Stimulated activated CD4-positive, alpha-beta T cell treated with anti-CD3 and anti-CD28 coated beads, Interleukin-4, amount 100 ng/mL, for 1 hour (primary cell): ENCODE data around the gene ATF5.

Source experiments
- DNase-seq: peaks from one replicate; pipeline ENCODE4 v3.0.0-alpha.2; 2020

ATF5 gene

DNA sequence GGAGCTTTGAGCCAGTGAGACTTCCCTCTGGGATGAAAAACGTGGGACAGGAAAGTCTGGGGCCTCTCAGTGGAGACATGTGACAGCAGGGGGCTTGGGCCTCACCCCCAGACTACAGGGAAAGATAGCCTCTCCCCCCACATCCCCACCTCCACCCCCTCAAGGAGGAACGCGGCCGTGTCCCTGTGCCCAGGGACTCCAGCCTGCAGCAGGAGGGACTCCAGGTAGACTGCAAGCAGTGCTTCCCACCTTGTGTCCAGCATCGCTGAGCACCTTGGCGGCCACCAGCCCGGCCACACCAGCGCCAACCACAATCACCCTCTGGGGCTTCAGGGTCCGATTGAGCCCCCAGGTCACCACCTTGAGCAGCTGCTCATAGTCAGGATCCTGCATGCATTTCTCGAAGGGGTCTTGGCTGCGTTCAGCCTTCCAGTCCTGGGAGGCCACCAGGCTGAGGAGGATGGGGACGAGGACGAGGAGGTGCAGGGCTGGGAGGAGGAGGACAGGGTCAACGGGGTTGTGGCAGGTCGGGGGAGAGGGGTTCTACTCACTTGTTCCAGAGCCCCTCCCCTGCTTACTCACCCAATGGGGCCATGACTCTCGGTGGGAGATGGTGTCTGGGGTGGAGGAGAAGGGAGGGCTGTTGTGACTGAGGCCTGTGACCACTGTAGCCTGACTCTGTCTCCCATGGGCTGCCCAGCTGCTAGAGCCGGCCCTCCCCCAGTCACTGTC, 33.3 kb upstream of the ATF5 start:
- DNase-seq: no peak

DNA sequence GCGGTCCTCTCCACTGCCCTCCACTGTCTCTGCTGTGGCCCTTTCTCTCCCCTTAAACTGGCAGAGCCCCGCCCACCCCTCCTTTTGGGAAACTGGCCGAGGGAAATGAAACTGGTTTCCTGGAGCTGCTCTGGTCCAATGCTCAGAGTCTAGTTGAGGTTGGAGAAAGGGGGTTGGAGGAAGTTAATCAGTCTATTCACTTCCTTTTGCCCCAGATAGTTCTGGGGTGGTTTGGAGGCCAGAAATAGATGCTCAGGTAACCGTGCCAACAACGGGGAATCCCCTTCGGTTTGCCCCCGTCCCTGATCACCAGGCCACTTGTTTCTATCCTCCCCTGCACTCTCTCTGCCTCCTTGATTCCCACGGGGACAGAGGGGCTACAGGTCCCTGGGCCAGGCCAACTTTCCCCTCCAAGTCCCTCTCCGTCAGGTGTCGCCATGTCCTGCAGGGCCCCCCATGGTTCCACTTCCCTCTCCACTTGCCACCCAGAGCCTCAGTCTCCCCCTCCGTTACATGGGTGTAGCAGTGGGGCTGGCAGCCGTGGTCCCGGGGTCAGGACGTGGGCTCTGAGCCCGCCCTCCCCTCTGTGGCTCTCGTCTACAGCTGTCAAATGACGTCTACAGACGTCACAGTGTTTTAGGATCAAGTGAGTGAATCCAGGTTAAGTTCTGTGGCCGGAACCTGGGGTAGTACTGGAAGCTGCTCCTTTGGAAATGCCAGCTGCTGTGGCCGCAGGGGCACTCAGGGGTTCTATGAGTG, 32.0 kb upstream of the ATF5 start, which contains the start of gene IL4I1:
Gene IL4I1, minus strand, starts transcription at position 25 of the 759 bp plus-strand sequence. CDS start 727 bp downstream, outside the sequence.
- DNase-seq: peak; percentile 59

DNA sequence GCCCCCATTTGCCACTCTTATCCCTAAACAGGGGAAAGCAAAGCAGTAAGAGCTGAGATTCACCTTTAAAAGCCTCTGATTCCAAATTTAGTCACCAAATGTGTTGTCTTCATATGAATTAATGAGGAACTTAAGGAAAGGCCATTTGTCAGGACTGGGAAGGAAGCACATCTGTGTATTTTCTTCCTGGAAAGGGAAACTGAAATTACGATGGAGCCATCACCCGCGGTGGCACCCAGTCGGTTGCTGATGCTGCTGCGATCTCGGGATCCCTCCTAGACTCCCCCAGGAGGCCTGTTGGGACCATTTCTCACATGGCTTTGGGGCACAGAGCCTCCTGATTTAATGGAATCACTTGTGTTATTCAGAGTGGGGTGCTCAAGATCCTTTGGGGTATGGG, 24.9 kb upstream of the ATF5 start:
- DNase-seq: no peak

DNA sequence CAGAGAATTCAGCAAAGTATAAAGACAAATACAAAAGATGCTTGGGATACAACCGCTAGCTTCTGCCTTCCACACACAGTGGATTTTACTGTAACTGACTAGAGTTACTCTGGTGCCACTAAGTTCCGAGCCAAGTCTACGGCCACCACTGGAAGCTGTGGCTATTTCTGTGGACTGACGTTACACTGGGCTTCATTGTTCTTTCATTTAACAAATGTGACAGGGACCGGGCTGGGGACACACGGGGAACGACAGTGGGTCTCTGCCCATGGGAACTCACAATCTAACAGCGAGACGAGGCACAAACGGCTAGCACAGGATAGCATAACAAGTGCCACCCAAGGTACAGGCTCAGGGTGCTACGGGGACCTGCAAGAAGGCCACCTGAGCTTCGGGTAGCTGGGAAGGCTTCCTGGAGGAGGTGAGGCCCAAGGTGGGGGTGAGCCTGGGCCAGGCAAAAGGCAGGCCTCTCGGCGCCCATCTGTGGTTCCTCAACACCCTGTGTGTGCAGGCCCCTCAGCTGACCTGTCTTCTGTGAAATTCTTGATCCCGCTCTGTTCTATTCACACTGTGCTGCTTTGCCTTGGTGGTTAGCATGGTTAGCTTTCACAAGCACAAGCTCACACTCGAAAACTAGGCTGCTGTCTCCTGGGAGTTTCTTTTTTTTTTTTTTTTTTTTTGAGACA, 22.0 kb upstream of the ATF5 start:
- DNase-seq: no peak

DNA sequence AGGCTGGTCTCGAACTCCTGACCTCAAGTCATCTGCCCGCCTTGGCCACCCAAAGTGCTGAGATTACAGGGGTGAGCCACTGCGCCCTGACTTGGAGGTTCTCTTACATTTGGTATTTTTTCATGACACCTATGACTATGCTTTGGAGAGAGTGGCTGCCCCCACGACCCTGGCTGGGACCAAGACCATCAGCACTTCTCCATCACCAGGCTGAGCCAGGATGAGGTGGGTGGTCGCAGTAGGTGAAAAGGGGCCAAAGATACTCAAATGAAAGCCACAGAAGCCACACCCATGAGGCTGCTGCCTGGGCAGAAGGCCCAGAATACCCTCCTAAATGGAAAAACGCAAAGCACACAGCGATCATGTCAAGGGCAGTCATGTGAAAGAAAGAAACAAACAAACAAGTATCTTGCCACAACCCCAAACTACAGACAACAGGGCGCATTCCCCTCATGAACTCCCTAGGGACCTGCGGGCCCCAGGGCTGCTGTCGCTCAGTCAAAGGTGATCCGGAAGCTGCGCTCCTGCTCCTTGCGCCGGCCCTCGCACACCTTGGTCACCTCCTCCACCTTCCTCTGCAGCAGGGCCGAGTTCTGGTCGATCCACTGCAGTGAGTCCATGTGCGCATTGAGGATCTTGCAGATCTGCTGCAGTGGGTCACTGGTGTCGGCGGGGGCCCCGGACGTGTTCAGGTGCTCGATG, 21.1 kb upstream of the ATF5 start:
- DNase-seq: no peak

DNA sequence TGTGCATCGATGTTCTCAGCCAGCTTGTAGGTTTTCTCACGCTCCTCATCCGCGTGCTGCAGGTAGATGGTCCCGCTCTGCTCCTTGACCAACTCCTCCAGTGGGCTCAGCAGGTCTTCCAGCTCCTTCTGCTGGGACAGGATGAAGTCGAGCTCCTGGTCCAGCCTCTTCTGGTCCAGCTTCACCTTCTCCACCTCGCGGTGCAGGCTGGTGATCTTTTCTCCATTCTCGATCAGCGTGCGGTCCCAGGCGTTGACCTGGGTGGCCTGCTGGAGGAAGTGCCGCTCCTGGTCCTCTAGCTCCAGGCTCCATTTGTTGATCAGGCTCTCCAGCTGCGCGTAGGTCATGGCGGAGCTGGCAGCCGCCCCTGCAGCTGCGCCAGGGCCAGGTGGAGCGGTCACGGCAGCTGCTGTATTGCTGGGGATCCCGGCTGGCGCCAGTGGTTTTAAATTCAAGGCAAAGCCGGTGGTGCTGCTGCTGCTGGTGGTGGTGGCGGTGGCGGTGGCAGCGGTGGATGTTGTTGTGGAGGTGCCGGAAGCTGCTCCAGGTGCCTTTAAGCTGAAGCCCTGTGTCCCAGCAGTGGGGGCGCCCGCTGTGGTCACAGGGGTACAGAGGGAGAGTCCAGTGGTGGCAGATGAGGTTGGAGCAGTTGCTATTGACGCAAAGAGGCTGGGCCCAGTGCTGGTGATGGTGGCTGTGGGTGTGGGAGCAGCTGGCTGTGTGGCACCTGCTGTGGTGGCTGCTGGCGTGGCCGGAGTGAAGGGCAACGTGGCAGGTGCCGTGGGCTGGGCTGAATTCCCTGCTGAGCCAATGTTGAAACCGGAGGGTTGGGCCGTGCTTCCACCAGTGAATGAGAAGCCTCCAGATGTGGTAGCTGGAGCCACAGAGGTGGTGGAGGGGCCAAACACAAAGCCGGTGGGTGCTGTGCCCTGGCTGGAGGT, 20.3 kb upstream of the ATF5 start:
- no peak for DNase-seq

DNA sequence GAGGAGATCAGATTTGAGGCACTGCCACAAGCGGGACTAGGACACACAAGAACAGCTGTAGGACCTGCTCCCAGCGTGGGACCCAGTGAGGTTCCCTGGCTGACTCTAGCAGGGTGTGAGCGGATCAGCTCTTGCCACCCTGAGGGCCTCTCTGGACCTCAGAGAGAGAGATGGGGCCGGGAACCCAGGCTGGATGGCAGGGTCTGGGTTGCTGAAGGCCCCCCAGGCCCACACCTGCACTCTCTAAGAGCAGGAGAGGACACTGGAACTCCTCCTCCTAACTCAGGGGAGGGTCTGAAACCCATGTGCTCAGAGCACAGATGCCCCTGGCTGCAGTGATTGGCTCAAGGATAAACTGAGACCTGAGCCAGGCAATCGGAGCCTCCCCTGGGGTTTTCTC, 18.8 kb upstream of the ATF5 start:
- no peak for DNase-seq

DNA sequence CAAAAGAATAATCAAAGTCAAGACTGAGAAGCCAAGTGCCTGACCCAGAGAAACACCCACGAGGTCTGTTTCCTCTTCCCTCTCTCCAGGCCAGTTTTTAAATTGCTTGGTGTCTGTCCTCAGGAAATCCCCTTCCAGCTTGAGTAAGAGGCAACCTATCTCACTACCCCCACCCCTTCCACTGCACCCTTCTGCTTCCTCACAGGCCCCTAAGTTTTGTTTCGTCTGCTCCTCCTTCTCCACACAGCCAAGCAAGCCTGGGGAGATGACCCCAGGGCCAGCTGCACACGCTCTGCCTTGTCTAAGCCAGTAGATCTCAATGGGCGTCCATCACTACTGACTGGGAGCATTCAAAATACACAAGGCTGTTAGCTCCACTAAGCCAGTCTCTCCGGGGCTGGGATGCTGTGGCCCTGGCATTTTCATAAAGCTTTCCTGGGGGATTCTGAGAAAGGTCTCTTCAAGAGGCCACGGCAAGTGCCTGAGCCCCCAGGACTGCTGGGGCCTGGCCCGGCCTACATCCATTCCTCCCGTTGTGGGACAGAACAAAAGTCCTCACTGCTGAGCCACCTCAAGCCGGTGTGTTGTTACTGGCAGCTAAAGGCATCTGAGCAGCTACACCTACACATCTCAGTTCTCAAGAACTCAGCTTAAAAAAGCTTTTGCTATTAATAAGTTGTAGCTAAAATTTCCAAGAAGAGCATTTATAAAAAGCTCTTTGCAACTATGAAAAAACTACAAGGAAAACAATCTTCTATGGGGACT, 17.4 kb upstream of the ATF5 start:
- DNase-seq: peak; percentile 37

DNA sequence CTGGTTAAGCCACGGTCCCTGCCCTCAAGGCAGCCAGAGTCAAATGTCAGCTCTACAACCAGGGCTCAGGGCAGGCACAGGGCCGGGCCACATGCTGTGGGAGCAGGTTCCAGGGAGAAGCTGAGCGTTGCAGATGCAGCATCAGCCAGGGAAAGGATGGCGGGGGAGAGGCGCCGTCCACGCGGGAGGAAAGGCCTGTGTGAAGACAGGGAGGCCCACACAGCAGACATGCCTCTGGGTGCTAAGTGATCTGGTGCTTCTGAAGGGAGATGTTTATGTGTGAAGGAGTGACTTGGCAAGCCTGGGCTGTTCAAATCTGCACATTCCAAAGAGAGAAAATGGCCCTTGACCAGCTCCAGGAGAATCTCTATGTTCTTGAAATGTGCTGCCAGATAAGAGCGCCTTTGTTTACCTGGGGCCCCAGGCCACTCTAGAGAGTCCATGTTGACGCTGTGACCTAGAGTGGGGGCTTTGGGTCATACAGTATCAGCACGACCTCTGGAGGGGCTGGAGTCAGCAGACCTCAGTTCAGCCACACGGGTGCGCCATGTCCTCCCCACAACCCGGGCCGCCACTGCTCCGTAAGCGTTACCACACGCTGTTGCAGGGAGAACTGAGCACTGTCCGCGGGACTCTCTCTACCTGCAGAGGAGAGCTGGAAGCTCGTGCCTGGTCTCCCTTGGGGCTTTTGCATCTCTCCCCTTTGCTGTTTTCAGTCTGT, 15.9 kb upstream of the ATF5 start:
- DNase-seq: no peak

DNA sequence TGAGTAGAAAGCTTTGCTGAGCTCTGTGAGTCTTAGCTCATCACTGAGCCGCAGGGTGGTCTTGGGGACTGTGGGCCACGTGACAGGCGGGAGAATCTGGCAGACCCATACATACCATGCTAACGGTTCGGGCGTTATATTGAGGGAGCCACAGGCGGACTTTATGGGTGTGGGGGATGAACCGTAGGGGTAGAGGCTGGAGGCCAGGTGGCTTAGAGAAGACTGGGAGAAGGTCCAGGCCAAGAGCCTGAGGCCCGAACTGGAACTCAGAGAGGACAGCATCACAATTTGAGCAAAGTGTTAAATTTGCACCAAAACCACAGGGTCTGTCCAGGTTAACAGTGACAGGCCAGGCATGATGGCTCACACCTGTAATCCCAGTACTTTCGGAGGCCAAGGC, 15.3 kb upstream of the ATF5 start:
- DNase-seq: no peak

DNA sequence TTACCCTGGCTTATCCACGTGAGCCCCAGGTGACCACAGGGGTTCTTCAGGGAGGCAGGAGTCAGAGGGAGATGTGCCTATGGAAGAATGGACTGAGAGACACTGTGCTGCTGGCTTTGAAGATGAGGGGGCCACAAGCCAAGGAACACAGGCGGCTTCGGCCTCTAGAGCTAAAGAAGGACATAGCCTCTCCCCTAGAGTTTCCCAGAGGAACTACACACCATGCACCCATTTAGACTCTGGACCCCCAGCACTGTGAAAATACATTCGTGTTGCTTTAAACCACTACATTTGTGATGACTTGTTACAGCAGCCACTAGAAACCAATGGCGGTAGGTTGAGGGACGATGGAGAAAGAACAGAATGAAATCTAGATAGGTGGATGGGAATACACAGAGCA, 13.7 kb upstream of the ATF5 start:
- DNase-seq: no peak

DNA sequence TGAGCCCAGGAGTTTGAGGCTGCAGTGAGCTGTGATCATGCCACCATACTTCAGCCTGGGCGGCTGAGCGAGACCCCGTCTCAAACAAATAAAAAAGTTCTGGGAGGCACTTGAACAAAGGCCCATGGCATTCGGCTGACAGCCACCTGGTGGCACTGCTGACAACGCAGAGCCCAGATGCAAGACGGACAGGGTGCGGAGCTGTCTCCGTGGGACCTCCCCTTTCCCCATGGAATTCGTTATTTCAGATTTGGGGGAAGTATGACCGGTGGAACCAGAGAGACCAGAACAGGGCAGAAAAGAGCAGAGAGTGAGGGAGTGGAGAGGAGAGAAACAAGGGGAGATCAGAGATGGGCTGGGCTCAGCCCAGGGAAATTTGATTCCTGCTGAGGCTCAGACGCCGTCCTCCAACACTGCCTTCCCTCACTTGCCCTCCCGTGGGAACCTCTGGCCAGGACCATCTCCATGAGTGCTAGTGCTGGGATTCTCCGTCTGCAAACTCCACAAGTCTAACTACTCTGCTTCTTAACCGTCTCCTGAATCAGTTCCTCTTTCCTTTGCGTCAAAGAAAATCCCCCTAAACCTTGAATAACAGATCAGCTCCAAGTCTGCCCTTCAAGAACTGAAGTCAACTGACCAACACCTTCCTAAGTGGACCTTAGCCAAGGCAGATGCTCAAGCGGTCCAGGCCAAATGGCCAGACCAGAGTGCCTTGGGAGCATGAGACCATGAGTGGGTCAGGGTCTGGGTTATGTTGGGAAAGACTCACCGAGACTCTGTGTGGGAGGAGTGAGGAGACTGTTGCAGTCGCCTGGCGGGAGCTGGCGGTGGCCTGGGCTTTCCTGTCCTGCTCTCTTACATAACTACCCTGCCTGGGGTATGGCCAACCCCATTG, 11.9 kb upstream of the ATF5 start:
- DNase-seq: no peak

DNA sequence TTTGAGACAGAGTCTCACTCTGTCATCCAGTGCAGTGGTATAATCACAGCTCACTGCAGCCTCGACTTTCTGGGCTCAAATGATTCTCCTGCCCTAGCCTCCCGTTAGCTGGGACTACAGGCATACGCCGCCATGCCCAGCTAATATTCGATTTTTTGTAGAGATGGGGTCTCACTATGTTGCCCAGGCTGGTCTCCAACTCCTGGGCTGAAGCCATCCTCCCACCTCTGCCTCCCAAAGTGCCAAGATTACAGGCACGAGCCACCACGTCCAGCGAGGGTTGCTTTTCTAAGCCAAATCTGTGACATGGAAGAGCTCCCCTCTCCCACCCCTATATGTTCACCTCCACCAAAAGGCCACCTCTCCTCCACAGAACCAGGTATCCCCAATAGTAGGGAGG, 10.9 kb upstream of the ATF5 start:
- DNase-seq: no peak

DNA sequence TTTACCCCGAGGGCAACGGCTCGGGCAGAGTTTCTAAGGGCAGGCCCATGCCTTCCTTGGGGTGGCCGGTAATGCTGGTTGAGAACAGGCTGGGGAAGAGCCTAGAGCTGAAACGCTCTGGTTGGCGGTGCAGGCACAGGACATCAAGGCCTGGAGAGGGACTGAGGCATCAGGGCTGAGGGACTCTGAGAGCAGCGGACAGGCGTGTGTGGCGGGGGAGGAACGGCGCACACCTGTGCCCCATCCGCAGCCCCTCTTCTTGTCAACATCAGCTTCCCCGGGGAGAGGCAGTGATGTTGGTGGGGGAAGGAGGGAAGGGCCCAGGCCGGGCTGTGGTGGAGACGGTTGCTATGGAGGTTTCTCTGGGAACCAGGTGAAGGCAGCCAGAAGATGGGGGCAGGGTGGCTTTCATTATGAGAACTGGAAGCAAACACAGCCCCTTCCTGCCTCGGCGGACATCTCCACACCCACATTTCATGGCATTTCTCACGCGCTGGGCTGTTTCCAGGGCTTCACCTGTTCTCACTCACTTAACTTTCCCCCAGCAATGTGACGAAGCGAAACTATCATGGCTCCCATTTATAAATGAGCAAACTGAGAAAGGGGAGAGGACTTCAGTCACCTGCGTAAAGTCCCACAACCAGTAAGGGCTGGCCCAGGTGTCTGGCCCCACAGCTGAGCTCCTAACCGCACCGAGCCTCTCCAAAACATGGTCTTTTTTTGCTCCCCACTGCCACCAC, 8.2 kb upstream of the ATF5 start:
- no peak for DNase-seq

DNA sequence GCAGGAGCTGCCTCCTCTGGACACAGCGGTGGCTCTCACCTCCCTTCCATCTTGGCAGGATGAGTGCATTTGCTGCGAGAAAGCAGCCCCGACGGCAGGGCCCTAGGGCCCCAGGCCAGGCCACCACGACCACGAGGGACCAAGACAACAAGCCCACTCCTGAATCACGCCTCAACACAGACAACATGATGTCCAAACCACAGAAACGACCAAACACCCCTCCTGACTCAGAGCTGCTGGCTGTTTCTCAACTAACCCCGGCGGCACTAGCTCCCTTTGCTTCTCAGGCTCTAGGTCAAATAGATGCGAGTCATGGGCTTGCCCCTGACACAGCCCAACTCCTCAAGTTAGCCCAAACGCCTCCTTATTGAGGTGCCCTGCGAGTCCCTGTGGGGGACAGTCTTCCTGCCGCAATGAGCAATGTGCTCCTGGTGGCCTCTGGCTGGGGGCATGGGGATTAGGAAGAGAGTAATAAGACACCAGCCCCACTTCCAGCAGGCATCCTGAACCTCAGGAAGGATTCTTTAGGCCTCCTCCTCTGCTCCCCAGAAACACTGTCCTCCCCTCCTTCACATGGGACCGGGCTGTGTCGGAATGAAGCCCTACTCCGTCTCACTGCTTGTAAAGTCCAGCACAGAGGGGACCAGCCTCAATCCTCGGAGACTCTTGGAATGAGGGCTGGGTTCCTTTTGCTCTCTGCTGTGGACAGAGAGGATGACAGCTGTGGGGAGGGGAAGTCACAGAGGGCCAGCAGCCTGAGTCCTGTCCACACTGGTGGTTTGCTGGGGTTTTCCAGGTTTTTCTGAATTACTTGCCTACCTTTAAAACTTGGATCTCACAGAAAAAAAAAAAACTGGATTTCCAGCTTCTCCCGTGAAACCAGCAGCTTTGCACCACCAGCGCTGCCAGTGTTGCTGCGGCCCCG, 6.9 kb upstream of the ATF5 start:
- DNase-seq: no peak

DNA sequence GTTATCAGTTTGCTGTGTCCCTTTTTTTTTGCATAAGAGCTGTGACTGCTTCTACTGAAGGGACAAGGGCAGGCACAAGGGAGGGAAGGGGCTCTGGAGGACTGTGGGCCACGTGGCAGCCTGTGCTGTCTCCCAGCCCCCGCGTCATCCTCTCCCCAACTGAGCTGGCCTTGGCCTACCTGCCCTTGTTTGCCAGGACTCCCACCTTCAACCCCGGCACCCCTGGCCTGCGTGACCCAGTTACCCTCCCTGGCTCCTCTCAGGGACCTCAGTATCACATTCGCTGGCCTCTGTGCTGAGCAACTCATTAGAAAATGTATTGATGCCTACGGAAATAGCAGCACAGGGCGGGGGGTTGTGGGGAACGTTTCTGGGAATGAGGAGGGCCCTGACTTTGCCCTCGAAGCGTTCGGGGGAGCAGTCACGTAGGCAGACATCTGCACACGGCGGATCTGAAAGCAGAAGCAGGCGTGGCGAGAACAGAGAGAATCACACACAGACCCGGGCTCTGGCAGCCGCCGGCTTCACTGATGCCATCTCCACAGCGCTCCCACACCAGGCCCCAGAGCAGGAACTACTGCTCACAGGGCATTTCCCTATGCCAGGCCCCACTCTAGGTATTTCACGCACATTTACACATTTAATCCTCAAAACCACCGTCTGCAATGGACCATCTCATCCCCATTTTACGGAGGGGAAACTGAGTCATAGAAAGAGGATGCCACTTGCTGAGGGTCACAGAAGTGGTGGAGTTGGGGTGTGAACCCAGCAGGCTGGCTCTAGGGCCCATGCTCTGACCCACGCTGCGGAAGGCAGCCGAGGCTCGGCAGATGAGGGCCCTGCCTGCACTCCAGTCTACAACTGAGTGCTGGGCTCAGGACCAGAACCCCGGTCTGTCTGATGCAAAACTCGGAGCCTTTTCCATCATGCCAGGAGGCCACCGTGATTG, 5.7 kb upstream of the ATF5 start:
- DNase-seq: no peak
